ENCODE data around the gene USP17L29.
A peak's percentile ranks its signal among the peaks of the same experiment; 100 is the strongest.
"Not testable (repeated sequence)": the region's sequence is repeated elsewhere in the genome, so short reads cannot be mapped to it uniquely, and the experiment has no call there.

The USP17L29 gene

DNA sequence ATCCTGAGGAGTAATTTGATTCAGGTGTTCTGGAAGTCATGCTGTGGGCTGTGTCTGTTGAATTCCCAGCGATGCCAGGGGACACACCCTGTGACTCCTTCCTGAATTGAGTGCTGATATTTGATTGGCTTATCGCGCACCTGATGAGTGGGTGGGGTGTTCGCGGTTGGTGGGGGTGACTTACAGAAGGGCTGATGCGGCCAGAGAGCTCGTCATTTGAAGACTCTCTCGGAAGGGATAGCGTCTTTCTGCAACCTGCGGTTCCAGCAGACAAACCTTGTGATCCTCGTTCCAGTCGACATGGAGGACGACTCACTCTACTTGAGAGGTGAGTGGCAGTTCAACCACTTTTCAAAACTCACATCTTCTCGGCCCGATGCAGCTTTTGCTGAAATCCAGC, at the start of gene USP17L29:
USP17L29 (plus strand) TSS at position 301 of the 400 bp plus-strand sequence; CDS start at position 301, 0 bp downstream.
- not testable (repeated sequence) for DNase-seq

DNA sequence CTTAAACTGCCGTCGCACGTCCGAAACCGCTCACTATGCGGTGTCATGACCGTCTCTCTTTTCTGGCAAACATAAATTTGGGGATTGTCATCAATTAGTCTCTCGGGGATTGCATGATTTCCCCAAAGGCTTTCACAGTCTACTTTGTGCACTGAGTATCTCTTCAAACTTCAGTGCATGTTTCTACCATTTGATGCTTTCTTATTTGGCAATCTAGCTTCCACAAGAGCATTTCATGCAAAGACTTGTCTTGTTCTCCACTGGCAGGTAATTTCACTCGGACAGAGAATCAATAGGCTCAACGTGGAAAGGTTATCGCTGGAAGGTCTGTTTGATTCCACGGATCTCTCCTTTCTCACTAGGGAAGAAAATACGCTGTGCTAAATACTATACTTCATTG, 29.2 kb upstream of the USP17L29 start:
- DNase-seq = not testable (repeated sequence)

DNA sequence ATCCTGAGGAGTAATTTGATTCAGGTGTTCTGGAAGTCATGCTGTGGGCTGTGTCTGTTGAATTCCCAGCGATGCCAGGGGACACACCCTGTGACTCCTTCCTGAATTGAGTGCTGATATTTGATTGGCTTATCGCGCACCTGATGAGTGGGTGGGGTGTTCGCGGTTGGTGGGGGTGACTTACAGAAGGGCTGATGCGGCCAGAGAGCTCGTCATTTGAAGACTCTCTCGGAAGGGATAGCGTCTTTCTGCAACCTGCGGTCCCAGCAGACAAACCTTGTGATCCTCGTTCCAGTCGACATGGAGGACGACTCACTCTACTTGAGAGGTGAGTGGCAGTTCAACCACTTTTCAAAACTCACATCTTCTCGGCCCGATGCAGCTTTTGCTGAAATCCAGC, 28.6 kb upstream of the USP17L29 start, which contains the start of gene USP17L24:
USP17L24 (plus strand) TSS at position 301 of the 400 bp plus-strand sequence; CDS start at position 301, 0 bp downstream.
- not testable (repeated sequence) for DNase-seq

DNA sequence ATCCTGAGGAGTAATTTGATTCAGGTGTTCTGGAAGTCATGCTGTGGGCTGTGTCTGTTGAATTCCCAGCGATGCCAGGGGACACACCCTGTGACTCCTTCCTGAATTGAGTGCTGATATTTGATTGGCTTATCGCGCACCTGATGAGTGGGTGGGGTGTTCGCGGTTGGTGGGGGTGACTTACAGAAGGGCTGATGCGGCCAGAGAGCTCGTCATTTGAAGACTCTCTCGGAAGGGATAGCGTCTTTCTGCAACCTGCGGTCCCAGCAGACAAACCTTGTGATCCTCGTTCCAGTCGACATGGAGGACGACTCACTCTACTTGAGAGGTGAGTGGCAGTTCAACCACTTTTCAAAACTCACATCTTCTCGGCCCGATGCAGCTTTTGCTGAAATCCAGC, 23.8 kb upstream of the USP17L29 start, which contains the start of gene USP17L25:
USP17L25 (plus strand) TSS at position 301 of the 400 bp plus-strand sequence; CDS start at position 301, 0 bp downstream.
- DNase-seq = not testable (repeated sequence)

DNA sequence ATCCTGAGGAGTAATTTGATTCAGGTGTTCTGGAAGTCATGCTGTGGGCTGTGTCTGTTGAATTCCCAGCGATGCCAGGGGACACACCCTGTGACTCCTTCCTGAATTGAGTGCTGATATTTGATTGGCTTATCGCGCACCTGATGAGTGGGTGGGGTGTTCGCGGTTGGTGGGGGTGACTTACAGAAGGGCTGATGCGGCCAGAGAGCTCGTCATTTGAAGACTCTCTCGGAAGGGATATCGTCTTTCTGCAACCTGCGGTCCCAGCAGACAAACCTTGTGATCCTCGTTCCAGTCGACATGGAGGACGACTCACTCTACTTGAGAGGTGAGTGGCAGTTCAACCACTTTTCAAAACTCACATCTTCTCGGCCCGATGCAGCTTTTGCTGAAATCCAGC, 19.1 kb upstream of the USP17L29 start, which contains the start of gene USP17L26:
USP17L26 (plus strand) TSS at position 301 of the 400 bp plus-strand sequence; CDS start at position 301, 0 bp downstream.
- not testable (repeated sequence) for DNase-seq

DNA sequence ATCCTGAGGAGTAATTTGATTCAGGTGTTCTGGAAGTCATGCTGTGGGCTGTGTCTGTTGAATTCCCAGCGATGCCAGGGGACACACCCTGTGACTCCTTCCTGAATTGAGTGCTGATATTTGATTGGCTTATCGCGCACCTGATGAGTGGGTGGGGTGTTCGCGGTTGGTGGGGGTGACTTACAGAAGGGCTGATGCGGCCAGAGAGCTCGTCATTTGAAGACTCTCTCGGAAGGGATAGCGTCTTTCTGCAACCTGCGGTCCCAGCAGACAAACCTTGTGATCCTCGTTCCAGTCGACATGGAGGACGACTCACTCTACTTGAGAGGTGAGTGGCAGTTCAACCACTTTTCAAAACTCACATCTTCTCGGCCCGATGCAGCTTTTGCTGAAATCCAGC, 14.3 kb upstream of the USP17L29 start, which contains the start of gene USP17L5:
USP17L5 (plus strand) TSS at position 301 of the 400 bp plus-strand sequence; CDS start at position 301, 0 bp downstream.
- DNase-seq = not testable (repeated sequence)

DNA sequence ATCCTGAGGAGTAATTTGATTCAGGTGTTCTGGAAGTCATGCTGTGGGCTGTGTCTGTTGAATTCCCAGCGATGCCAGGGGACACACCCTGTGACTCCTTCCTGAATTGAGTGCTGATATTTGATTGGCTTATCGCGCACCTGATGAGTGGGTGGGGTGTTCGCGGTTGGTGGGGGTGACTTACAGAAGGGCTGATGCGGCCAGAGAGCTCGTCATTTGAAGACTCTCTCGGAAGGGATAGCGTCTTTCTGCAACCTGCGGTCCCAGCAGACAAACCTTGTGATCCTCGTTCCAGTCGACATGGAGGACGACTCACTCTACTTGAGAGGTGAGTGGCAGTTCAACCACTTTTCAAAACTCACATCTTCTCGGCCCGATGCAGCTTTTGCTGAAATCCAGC, 9.6 kb upstream of the USP17L29 start, which contains the start of gene USP17L27:
USP17L27 (plus strand) TSS at position 301 of the 400 bp plus-strand sequence; CDS start at position 301, 0 bp downstream.
- DNase-seq = not testable (repeated sequence)

DNA sequence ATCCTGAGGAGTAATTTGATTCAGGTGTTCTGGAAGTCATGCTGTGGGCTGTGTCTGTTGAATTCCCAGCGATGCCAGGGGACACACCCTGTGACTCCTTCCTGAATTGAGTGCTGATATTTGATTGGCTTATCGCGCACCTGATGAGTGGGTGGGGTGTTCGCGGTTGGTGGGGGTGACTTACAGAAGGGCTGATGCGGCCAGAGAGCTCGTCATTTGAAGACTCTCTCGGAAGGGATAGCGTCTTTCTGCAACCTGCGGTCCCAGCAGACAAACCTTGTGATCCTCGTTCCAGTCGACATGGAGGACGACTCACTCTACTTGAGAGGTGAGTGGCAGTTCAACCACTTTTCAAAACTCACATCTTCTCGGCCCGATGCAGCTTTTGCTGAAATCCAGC, 4.8 kb upstream of the USP17L29 start, which contains the start of gene USP17L28:
USP17L28 (plus strand) TSS at position 301 of the 400 bp plus-strand sequence; CDS start at position 301, 0 bp downstream.
- not testable (repeated sequence) for DNase-seq

DNA sequence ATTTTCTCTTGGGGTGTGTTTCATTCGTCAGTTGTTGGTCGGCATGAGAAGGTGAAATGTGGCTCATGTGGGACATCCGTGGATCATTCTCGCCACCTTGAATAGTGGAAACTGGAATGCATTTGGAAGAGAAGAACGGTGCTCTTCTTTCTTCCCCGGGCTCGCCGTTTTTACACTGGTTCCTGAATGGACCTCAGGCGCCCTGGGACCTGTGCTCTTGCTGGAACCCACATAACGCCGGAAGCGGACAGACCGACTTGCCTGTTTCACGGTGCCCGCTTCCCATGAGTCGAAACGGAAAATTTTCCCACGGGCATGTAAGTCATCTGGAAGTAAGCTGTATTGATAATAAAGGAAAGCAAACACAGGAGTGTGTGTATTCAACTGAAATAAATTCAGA, 2.6 kb upstream of the USP17L29 start:
- DNase-seq = not testable (repeated sequence)

DNA sequence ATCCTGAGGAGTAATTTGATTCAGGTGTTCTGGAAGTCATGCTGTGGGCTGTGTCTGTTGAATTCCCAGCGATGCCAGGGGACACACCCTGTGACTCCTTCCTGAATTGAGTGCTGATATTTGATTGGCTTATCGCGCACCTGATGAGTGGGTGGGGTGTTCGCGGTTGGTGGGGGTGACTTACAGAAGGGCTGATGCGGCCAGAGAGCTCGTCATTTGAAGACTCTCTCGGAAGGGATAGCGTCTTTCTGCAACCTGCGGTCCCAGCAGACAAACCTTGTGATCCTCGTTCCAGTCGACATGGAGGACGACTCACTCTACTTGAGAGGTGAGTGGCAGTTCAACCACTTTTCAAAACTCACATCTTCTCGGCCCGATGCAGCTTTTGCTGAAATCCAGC, 9.4 kb downstream of the USP17L29 start, which contains the start of gene USP17L30:
USP17L30 (plus strand) TSS at position 301 of the 400 bp plus-strand sequence; CDS start at position 301, 0 bp downstream.
- not testable (repeated sequence) for DNase-seq

GRCh38 chr4:9379881-9380280, 26.4 kb downstream of the USP17L29 start:
- DNase-seq = not testable (repeated sequence)

DNA sequence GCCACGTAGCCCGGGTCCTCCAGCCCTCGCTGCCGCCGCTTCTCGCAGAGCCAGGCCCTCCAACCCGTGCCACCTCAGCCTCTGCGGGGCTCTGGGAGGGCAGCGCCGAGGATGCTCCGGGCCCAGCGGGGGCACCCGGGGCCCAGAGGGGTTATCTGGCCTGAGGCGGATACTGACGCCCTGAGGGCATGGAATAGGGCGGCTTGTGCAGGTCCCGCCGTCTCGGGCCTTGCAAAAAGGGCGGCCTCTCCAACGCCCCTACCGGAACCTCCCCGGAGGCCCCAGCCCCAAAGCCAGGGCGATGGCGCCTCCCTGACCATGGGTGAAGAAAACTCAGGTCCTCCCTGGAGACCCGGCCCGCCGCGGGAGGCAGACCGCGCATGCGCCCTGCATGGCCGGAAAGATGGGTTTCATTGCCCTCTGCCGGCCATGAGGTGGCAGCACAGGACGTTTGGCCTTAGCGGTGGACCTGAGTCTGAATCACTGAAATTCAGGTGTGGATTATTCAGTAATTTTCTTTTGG, 27.6 kb downstream of the USP17L29 start:
- DNase-seq = peak; percentile 14

- DNase-seq = no peak
These were observed 30.7 kb downstream of the USP17L29 start for GRCh38 chr4:9384126-9384525.

- DNase-seq = peak; percentile 2
These were observed 35.6 kb downstream of the USP17L29 start for GRCh38 chr4:9389001-9389400.

Measured in hematopoietic multipotent progenitor cell treated with erythropoietin and hydrocortisone succinate and interleukin-3 and kit ligand, for 6 days (in vitro differentiated cells).